ENCODE data around the gene SOSTDC1.
"Not testable (repeated sequence)": the region's sequence is repeated elsewhere in the genome, so short reads cannot be mapped to it uniquely, and the experiment has no call there.

SOSTDC1 gene

DNA sequence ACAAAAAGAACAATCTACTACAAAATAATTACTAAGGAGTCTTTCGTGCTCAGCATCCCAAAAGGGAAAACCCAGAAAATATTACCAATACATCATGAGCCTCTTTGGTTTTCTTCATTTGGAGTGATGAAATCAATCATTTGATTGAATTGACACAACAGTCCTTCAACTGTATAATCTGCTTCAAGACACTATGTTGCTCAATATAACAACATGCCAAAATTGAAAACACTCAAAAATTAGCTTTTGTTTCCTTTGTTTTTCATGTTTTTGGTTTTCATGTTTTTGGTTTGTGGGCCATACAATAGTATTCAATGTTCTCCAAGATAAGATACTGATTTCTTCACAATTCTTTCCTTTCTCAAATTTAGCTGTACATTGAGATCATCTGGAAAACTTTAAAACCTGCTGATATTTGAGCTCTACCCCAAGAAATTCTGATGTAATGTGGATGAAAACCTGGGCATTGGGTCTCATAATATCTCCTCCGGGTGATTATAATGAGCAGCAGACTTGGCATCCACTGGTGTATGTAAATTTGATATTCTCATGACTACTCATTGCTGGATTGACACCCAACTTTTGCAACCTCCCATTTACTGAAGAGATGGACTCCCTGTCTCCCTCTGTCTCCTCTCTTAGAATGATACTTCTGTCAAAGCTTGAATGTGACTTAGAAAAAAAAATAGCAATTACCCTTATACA lies 4.6 kb downstream of the SOSTDC1 start:
- no peak for DNase-seq

DNA sequence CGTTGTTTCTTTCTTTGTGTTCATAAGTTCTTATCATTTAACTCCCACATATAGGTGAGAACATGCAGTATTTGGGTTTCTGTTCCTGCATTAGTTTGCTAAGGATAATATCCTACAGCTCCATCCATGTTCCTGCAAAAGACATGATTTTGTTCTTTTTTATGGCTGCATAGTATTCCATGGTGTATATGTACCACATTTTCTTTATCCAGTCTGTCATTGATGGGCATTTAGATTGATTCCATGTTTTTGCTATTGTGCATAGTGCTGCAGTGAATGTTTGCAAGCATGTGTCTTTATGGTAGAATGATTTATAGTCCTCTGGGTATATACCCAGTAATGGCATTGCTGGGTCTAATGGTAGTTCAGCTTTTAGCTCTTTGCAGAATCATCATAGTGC lies 9.2 kb downstream of the SOSTDC1 start:
- DNase-seq = not testable (repeated sequence)

DNA sequence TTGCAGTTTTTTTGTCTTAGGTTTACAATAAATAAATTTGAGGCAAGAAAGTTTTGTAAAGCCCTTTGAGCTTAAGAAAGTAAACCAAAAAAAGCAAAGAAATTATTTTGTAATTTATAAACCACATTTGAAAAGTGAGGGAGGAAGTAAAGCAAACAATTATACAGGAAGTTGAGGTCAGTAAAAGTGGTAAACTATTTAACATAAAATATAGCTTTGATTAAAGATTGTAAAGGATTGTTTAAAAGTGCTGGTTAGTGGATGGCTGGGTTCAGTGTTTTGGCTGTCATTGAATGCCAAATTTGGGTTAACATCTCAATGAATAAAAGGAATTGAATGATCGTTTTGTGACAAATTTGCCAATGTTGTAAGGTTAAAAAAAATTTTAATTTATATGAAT lies 9.9 kb downstream of the SOSTDC1 start:
- no peak for DNase-seq

DNA sequence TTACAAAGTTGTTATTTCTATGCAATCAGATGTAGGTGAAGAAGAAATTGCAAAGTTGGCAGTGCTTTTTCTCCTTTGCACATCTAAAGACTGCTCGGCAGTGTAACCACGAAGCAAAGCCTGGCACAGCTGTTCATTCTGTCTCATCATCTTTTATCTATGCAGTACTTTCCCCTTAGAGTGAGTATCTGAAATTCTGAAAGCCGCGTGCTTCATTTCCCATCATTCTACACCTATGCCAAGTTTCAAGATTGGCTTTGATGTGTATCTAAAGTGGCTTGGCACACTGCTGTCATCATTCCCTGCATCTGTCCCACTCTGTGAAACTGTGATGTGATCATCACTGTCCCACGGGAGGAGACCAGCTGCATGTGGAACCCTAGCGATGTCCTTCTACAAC lies 15.2 kb downstream of the SOSTDC1 start:
- no peak for DNase-seq

DNA sequence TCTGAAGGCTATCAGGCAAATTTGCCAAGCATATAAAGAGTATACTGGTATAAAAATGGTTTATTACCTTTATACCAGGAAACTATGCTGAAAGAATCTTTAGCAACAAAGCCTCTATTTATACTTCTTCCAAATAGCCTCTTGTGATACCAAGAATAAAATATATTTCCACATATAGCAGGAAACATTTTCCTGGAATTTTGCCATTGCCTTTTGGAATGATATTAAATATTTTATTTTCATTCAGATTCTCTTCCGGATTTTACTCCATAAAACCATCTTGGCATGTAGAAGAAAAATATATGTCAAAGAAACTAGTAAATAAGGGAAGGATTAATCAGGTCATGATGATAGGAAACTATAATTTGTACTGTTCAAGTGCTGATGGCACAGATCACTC lies 17.7 kb downstream of the SOSTDC1 start:
- no peak for DNase-seq

DNA sequence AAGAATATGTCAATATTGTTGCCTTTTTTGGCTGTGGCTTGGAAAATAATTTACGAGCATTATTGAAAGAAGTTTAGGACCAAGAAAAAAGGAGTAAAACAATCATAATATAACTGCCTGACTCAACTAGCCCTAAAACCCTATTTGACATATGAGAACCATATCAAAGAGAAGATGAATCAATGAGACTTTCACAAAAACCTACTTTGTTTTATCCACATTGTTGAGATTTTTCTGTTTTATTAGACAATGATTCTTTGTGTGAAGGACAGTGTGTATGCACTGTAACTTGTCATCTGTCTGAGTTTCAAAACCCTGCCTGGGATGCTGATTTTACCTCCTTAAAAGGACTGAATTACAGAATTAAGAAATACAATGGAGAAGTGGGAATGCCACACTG lies 19.0 kb downstream of the SOSTDC1 start:
- DNase-seq = no peak

DNA sequence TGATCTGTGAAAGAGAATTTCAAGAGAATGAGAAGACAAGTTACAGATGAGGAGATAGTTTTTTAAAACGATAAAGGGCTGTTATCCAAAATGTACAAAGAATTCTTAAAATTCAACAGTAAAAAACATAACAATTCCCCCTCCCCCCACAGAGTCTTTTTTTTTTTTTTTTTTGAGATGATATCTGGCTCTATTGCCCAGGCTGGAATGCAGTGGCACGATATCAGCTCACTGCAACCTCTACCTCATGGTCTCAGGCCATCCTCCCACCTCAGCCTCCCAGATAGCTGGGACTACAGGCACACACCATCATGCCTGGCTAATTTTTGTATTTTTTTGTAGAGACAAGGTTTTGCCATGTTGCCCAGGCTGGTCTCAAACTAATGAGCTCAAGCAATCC lies 21.7 kb downstream of the SOSTDC1 start:
- DNase-seq = not testable (repeated sequence)

DNA sequence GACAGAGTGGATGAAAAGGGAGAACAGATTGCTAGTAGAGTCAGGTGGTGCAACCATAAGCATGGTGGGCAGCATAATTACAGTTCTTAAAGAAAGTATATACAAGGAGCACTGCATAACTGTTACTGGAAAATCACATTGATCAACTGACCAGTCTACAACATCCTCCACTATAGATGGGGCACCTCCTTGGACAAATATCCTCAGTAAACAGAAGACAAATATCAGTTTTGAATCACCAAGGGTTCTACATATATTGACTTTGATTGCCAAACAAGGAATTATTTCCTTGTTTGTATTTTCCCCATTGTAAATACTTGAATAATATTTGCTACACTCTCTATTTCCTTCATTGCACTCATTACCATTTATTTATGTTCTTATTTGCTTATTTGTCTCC lies 26.6 kb downstream of the SOSTDC1 start:
- no peak for DNase-seq

DNA sequence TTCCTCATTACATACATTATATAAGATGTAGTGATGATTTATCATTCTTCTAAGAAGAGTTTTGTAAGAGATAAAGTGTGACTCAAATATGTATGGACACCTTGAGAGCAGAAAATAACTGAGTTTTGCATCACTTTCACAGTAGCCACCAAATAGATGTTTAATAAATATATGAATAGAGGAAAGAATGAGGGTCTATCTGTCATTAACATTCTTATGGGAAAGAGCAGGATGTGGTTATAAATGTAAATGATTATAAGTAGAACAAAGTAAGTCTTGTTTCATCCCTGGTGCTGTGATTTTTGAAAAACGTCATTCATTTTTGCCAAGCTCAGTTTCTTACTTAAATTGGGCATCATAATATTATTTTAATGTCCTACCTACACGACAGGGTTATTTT lies 29.2 kb downstream of the SOSTDC1 start:
- no peak for DNase-seq

DNA sequence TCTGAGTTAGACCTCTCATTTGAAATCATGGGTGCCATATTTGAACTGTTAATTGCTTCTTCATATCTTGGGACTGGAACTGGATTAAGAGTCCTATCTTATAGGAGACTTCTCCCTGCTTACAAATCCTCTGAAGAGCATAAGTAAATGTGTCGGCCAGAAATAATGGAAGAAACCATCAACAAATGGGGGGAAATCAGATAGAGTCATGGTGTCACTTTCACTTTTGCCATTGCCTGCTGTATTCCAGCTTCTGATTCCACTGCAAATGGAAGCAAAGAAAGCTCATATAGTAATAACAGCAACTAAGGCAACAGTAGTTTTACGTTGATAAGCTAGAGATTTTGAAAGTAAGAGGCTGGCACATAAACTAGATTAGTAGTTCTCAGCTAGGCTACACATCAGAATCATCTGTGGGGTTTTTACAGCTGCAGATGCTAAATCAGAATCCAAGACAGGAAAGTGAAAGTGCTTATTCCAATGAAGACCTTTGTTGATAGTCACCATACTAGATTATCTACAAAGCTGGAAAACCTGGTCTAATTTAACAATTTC lies 31.9 kb downstream of the SOSTDC1 start:
- no peak for DNase-seq

DNA sequence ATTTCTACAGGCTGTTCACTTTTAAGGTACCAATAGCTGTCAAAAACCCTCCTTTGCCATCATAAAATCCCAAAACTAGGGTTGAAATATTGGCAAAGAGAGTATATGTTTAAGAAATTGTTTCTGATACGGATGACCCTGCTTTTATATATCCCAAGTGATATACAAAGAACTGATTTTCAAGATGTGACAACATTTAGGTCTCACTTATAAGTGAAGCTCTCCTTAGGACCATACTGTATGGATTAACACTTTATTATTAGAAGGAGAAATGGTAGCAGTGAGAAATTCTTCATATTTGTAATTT lies 33.2 kb downstream of the SOSTDC1 start:
- no peak for DNase-seq

DNA sequence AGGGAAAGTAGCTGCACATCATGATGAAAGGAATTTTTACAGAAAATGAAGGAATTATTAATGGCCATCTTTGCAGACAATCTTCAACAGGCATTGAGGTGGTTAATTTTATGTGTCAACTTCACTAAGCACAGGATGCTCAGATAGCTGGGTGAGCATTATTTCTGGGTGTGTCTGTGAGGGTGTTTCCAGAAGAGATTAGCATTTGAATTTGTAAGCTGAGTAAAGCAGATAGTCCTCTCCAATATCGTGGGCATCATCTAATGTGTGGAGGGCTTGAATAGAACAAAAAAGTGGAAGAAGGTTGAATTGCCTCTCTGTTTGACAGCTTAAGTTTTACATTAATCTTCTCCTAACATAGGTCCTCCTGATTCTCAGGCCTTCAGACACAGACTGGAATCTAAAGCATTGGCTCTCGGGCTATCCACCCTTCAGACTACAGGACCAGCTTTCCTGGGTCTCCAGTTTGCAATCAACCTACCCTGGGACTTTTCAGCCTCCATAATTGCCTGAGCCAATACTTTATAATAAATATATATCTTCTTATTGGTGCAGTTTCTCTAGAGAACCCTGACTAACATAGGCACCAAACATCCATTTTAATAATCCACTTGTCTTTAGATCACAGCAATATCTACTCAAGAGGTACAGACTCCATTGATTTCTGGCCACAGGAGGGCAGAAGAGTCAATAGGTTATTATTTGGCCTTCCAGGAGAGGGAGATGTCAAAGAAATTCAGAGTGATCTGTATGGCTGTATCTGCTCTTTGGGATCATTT lies 33.7 kb downstream of the SOSTDC1 start:
- no peak for DNase-seq

DNA sequence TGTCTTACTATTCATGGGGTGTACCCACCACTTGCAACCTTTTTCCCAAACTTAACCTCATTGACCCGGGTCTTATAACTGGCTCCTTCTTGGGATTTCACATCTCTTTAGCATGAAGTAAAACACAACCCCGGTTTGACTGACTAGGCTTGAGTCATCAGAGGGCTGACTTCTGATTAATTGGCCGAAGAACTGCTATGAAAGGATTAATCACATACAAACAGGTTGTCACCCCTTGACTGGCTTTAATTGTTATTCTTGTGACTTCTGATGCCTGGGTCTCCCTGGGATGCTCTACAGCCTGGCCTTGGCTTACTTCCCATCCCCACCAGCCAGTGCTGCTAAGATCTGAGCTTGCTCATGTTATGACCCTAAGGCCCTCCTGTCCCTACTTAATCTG lies 35.4 kb downstream of the SOSTDC1 start:
- DNase-seq = no peak

DNA sequence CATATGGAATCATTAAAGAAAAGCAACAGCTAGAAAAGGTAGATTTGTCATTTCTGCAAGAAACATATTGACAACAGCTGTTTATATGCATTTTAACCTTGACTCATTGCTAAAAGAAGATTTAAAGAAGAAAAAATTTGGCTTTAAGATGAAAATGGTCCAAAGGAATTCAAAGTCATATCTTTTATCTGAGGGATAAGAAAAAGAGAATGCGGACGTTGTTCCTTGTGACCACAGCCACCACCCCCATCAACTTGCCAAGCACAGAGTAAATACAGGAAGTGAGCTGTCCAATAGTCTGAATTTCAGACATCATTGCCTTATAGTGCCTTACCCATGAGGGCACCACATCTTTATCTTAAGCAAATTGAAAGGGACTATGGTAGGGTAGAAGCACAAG lies 36.9 kb downstream of the SOSTDC1 start:
- DNase-seq = no peak

DNA sequence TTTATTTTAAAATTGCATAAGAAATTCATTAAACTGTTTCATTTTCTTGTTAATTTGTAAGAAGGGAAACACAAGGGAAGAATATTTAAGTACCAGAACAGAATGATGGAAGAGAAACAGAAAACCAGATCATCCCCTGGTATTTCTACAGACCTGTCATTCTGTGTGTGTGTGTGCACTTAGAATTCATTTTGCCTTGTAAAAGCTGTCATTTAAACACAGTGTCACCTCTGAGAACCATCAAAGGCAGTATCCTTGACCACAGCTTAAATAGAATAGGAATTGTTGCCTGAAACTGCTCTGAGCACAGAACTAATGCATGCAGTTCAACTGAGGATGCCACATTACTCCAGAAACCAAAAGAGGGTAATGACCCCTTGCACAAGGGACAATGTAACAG lies 37.4 kb downstream of the SOSTDC1 start:
- DNase-seq = no peak

DNA sequence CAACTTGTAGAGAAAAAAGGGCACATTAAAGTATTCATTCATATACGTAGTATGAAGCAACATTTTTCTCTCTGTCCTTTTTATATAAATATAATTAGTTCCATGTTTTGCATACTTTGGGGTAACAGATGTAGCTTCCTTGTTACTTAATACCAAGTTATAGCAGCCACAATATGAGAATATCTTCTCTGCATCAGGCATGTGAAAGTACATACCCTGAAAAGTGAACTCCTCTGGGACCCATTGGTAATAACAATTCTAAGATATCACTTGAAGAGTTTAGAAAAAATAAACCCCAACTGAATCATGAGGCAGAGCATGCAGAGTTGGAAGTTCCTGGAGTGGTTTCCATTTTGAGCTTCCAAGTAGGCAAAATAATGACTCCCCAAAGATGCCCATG lies 41.8 kb downstream of the SOSTDC1 start:
- no peak for DNase-seq

DNA sequence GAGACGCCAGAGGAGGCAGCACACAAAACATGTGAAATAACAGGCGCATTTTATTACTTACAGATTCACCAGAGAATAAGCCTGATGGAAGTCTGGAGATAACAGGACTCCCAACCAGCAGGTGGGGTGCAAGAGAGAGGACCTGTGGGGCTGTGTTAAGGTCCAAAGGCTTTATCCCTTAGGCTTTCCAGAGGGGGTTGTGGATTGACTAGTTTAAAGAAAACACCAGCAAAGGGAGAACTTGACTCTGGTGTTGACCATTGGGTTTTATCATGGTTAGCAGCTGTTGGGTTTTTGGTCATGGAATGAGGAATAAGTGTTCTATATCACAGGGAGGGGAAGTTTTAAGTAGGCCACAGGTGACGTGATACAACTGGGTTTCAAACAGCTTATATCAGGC lies 42.6 kb downstream of the SOSTDC1 start:
- DNase-seq = no peak

DNA sequence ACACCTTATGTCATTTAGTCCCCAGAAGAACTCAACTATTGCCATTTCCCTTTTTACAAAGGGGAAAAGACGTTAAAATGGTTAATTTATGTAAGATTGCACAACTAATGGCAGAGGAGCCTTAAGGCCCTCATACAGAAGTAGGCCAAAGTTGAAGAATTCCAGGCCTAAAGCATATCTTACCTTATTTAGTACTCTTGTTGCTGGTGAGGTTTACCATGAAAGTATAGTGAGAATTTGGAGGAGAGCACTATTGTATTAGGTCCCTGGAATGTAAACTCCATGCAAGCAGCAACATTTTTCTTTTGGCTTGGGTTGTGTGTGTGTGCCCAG lies 43.5 kb downstream of the SOSTDC1 start:
- no peak for DNase-seq

DNA sequence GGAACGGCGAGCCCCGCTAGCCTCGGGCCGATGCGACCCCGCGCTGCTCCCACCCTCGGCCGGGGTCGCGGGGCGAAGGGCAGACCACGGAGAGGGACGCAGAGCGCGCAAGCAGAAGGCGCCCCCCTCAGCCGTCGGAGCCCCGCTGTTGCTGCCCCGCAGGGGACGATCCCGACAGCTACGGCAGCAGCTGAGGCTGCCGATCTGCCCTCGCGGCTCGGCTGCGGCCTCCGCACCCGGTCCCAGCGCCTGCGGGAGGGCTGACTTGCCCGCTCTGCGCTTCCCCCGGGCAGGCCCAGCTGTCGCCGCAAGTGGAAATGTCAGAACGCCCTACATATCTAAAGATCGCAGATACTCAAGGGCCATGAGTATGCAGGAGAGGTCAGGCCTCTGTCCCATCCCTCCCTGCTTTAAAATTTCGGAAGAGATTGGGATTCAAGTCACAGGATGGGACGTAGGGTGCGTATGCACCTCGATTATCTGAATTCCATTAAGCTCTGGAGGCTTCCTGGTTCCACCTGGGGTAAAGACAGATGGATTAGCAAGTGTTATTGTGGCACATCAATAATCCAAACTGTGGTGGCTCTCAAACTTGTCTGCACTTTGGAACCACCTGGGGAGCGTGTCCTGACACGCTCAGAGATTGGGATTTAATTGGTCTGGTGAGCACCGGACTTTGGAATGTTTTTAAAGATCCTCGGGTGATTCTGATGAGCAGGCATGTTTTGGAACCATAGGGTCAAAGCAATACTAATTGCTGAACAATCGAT lies 44.0 kb downstream of the SOSTDC1 start, which contains the start of gene CRPPA:
TSS of gene CRPPA (minus strand) at position 206 of the 770 bp plus-strand sequence. CDS start 216 bp downstream, outside the sequence.
- no peak for DNase-seq

DNA sequence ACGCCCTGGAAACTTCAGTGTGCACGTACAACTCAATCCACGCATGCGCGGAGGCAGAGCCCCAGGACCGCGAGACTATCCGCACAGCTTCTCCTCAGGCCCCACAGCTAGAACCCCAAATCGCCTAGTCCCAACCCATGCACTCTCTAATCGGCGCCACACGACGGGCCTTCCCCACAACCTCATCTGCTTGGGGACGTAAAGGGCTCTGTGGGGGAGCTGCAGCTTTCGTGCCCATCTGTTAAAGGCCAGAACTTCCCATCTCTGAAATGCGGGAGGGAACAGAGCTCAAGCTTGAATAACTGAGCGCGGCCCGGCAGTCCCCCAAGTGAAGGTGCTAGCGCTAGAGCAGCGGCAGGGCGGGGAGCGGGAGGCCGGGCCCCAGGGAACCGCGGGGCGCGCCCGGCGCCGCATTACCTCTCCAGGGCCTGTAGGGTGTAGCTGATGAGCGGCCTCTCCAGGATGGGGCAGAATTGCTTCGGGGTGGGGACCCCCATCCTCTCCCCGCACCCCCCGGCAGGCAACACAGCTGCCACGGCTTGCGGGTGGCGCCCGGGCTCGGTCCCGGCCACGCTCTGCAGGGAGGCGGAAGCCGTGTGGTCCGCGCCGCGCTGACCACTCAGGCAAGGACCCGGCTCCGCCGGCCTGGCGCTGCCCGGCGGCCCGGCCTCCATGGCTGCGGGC lies 44.7 kb downstream of the SOSTDC1 start:
- peak; percentile 21 for DNase-seq

DNA sequence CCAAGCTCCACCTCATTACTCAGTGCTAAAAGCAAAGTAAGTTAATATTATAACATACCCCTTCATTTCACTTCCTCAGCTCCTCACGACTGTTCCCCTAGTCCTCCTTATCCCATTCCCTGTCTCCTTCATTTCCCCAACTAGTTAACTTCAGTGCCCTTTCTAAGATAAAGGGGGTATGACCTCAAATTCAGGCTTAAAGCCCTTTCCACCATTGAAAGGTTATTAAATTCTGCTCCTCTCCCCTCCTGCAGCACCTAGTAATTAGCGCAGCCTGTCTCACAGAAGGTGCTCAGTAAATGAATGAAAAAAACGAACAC lies 45.2 kb downstream of the SOSTDC1 start:
- DNase-seq = no peak

DNA sequence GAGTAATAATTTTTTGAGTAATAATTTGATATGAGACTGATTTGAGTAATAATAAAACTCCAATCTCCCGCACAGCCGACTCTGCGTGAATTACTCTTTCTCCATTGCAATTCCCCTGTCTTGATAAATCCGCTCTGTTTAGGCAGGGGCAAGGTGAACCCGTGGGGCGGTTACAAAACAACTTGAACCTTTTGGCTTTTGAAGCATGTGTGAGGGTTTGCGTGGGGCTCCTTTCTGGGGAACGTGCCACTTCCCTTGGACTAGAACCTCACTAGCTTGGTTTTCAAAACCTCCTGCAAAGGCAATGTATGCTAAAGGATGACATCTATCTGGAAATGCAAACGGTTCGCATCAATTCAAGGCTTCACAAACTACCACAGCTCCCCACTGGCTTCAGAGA lies 45.7 kb downstream of the SOSTDC1 start:
- no peak for DNase-seq

DNA sequence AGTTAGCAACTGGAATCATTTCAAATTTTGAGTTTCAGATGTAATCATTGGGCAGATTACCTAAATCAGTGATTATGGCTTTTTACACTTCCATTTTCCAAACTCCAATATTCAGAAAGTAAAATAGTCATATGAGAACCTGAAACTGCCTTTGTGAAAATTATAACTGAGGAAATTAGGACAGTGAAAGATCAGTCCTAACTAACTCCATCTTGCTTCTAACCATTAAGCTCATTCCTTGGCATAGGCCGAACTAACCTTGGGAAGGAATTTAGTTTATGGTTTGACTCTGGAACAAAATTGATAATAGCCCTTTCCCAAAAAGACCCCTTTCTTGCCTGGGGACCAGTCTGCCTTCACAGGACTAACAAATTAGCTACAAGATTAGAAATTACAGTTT lies 46.4 kb downstream of the SOSTDC1 start:
- no peak for DNase-seq
